SK-N-MC (cell line): Measurements from ENCODE around the gene FBXO22.

Experiments used
- DNase-seq: peaks from one replicate; pipeline ENCODE4 v3.0.0-alpha.2; 2011; ENCODE audit warnings: low read depth, low spot score
- H3K27ac ChIP-seq: fragments of 200-600 bp; sonication (generic); 2 replicates; pipeline ENCODE4 v1.5.1; 2016; ENCODE audit warnings: mixed run types
- H3K36me3 ChIP-seq: fragments of 200-600 bp; sonication (generic); 2 replicates; pipeline ENCODE4 v1.6.1; 2017; ENCODE audit warnings: antibody characterized with exemption, low read length, mixed read lengths; ENCODE audit not compliant: insufficient read depth
- H3K4me3 ChIP-seq: fragments of 200-600 bp; sonication (generic); 2 replicates; pipeline ENCODE4 v1.5.1; 2016
- H3K9ac ChIP-seq: fragments of 200-600 bp; sonication (generic); 2 replicates; pipeline ENCODE4 v1.8.0; 2017; ENCODE audit warnings: mixed run types, mixed read lengths; ENCODE audit not compliant: insufficient read length
- H3K9me3 ChIP-seq: fragments of 200-600 bp; sonication (generic); 2 replicates; pipeline ENCODE4 v1.6.1; 2017; ENCODE audit warnings: low read depth, mild to moderate bottlenecking, antibody characterized with exemption, low read length, moderate library complexity, mixed read lengths
- EZH2 ChIP-seq: fragments of 200-600 bp; sonication (generic); IDR thresholded peaks from one replicate; pipeline ENCODE4 v1.6.1; 2017; ENCODE audit warnings: antibody characterized with exemption
- FOXP2 ChIP-seq: optimal IDR thresholded peaks from 2 replicates; pipeline ENCODE3; 2011; ENCODE audit warnings: mild to moderate bottlenecking, moderate library complexity; ENCODE audit not compliant: insufficient read depth; ENCODE audit errors: extremely low read length, control extremely low read depth
- POLR2AphosphoS5 ChIP-seq: IDR thresholded peaks from 2 replicates; pipeline ENCODE4 v1.6.1; 2012; ENCODE audit warnings: mild to moderate bottlenecking, low read depth, low read length, borderline replicate concordance

The FBXO22 gene

GRCh38 chr15:75925440-75925839 is 21.8 kb downstream of the FBXO22 start:
- Histone ChIP-seq H3K9ac (no peak overlapping the region), H3K36me3 (peaks cover 29% of the 10 kb centered on the region), H3K4me3 (no peak overlapping the region), H3K9me3 (no peaks in the 10 kb centered on the region), H3K27ac (no peak overlapping the region)
- no peak for TF ChIP-seq EZH2
- TF ChIP-seq FOXP2 = no peak
- TF ChIP-seq POLR2AphosphoS5 = no peak
- DNase-seq = no peak

- peaks cover 39% of the 10 kb centered on the region for H3K36me3 ChIP-seq
- no peaks in the 10 kb centered on the region for H3K9me3 ChIP-seq
- H3K4me3 ChIP-seq = no peak overlapping the region
- no peak for DNase-seq
- no peak overlapping the region for H3K9ac ChIP-seq
- H3K27ac ChIP-seq = no peak overlapping the region
- TF ChIP-seq FOXP2 (no peak), POLR2AphosphoS5 (no peak), EZH2 (no peak)
Measured at GRCh38 chr15:75926931-75927330, 23.3 kb downstream of the FBXO22 start.

GRCh38 chr15:75927601-75928000 is 23.9 kb downstream of the FBXO22 start:
- no peak for TF ChIP-seq FOXP2
- H3K9me3 ChIP-seq = no peaks in the 10 kb centered on the region
- H3K4me3 ChIP-seq = no peak overlapping the region
- no peak for DNase-seq
- H3K36me3 ChIP-seq = peaks cover 44% of the 10 kb centered on the region
- no peak overlapping the region for H3K27ac ChIP-seq
- no peak overlapping the region for H3K9ac ChIP-seq

GRCh38 chr15:75928680-75929608 is 25.3 kb downstream of the FBXO22 start:
- H3K27ac ChIP-seq = no peak overlapping the region

GRCh38 chr15:75929799-75930565 is 26.3 kb downstream of the FBXO22 start:
- Histone ChIP-seq H3K4me3 (no peak overlapping the region), H3K27ac (no peak overlapping the region), H3K9ac (no peak overlapping the region), H3K36me3 (peaks cover 63% of the 10 kb centered on the region), H3K9me3 (no peaks in the 10 kb centered on the region)
- no peak for TF ChIP-seq FOXP2
- no peak for DNase-seq

More at GRCh38 chr15:75928680-75929608, 25.3 kb downstream of the FBXO22 start:
- Histone ChIP-seq H3K9ac (no peak overlapping the region), H3K9me3 (no peaks in the 10 kb centered on the region), H3K36me3 (peaks cover 54% of the 10 kb centered on the region), H3K4me3 (no peak overlapping the region)
- no peak for TF ChIP-seq POLR2AphosphoS5
- TF ChIP-seq FOXP2 = no peak
- no peak for TF ChIP-seq EZH2
- no peak for DNase-seq

GRCh38 chr15:75930866-75931265 is 27.2 kb downstream of the FBXO22 start:
- Histone ChIP-seq H3K9me3 (no peaks in the 10 kb centered on the region), H3K27ac (no peak overlapping the region), H3K36me3 (peaks cover 67% of the 10 kb centered on the region), H3K9ac (no peak overlapping the region), H3K4me3 (no peak overlapping the region)
- no peak for TF ChIP-seq FOXP2
- DNase-seq = no peak

GRCh38 chr15:75942464-75942863 is 38.8 kb downstream of the FBXO22 start:
- Histone ChIP-seq H3K36me3 (peaks cover 8% of the 10 kb centered on the region), H3K4me3 (no peak overlapping the region), H3K9ac (no peak overlapping the region), H3K27ac (no peak overlapping the region), H3K9me3 (no peaks in the 10 kb centered on the region)
- no peak for TF ChIP-seq POLR2AphosphoS5
- no peak for TF ChIP-seq EZH2
- no peak for TF ChIP-seq FOXP2
- no peak for DNase-seq

GRCh38 chr15:75943246-75943645 is 39.6 kb downstream of the FBXO22 start:
- TF ChIP-seq FOXP2 (no peak), EZH2 (no peak), POLR2AphosphoS5 (no peak)
- H3K9me3 ChIP-seq = no peaks in the 10 kb centered on the region
- no peak overlapping the region for H3K9ac ChIP-seq
- no peak overlapping the region for H3K27ac ChIP-seq
- H3K36me3 ChIP-seq = peaks cover under 1% of the 10 kb centered on the region; the same call in 1 of the 2 replicates
- H3K4me3 ChIP-seq = no peak overlapping the region
- DNase-seq = no peak
